H1 (cell line): Measurements from ENCODE around the gene TCF7L1. TPM values are rescaled to one million over a fixed set of nuclear protein-coding genes. Genes with fewer than 3 reads are reported as not detected.
A peak's percentile ranks its signal among the peaks of the same experiment; 100 is the strongest.

Experiments
- CTCF ChIA-PET: fragments of 300-600 bp; sonication (Branson Sonifier 250); formaldehyde crosslinking; loops from one replicate; lab custom pipeline; 2021; ENCODE audit not compliant: partially characterized antibody; lab: Charles Lee
- POLR2A ChIA-PET: fragments of 300-600 bp; sonication (Branson Sonifier 250); formaldehyde crosslinking; loops from one replicate; lab custom pipeline; 2021; ENCODE audit warnings: inconsistent platforms; ENCODE audit not compliant: partially characterized antibody; lab: Charles Lee
- DNase-seq, 2 experiments: peaks; one replicate each; pipeline versions ENCODE4 v3.0.0 to v3.0.0-alpha.2; 2010 to 2022; ENCODE audit warnings: low spot score in 2 of 2, low read depth in 1 of 2, mixed read lengths in 1 of 2
- FAIRE-seq: peaks from 2 replicates; lab custom pipeline; 2011; peaks lifted over from hg19 to GRCh38; lab: Jason Lieb, UNC
- H2AFZ ChIP-seq: 2 replicates; pipeline ENCODE4 v1.8.1; 2012; ENCODE audit warnings: low read length, inconsistent platforms
- H2AK5ac ChIP-seq: 2 replicates; pipeline ENCODE4 v1.6.1; 2013; ENCODE audit warnings: low read depth, low read length
- H2BK120ac ChIP-seq: replicated peaks from 2 replicates; pipeline ENCODE3; 2013; ENCODE audit warnings: low read depth, low read length, inconsistent platforms
- H2BK12ac ChIP-seq: 2 replicates; pipeline ENCODE4 v1.6.1; 2013; ENCODE audit warnings: low read depth, low read length
- H2BK15ac ChIP-seq: 2 replicates; pipeline ENCODE4 v1.6.1; 2013; ENCODE audit warnings: low read length
- H2BK20ac ChIP-seq: 2 replicates; pipeline ENCODE4 v1.6.1; 2013; ENCODE audit warnings: low read length
- H2BK5ac ChIP-seq: 2 replicates; pipeline ENCODE4 v1.6.1; 2013; ENCODE audit warnings: low read depth, low read length
- H3K14ac ChIP-seq: 2 replicates; pipeline ENCODE4 v1.6.1; 2013; ENCODE audit warnings: inconsistent platforms; ENCODE audit not compliant: insufficient read length
- H3K18ac ChIP-seq: 2 replicates; pipeline ENCODE4 v1.6.1; 2013; ENCODE audit warnings: low read length; ENCODE audit errors: extremely low read depth
- H3K23ac ChIP-seq: 2 replicates; pipeline ENCODE4 v1.6.1; 2013; ENCODE audit warnings: inconsistent platforms; ENCODE audit not compliant: insufficient read length
- H3K23me2 ChIP-seq: 2 replicates; pipeline ENCODE4 v1.6.1; 2013; ENCODE audit warnings: low read depth, low read length
- H3K27ac ChIP-seq: 2 replicates; pipeline ENCODE4 v1.6.1; 2011; ENCODE audit warnings: low read depth, low read length, inconsistent platforms
- H3K27me3 ChIP-seq, 4 experiments: replicated peaks in 1 of 4; 1 replicate in 1 of 4; 2 replicates in 3 of 4; pipeline versions ENCODE4 v1.6.1 to v1.8.1; 2011 to 2013; ENCODE audit warnings: low read length in 3 of 4, mild to moderate bottlenecking in 3 of 4, inconsistent platforms in 2 of 4, mixed read lengths in 2 of 4, moderate library complexity in 1 of 4; ENCODE audit not compliant: control insufficient read depth in 3 of 4, insufficient read depth in 3 of 4; ENCODE audit errors: extremely low read depth in 1 of 4
- H3K36me3 ChIP-seq, 4 experiments: 2 replicates each; pipeline versions ENCODE4 v1.6.1 to v1.8.1; 2011 to 2013; ENCODE audit warnings: mild to moderate bottlenecking in 4 of 4, low read length in 3 of 4, moderate library complexity in 2 of 4, control low read depth in 1 of 4, inconsistent platforms in 1 of 4; ENCODE audit not compliant: insufficient read depth in 4 of 4, control insufficient read depth in 2 of 4
- H3K4ac ChIP-seq: replicated peaks from 2 replicates; pipeline ENCODE3; 2013; ENCODE audit warnings: low read length, low read depth, mixed read lengths, inconsistent platforms; ENCODE audit not compliant: insufficient read length
- H3K4me1 ChIP-seq, 4 experiments: replicated peaks in 1 of 4; 1 replicate in 1 of 4; 2 replicates in 3 of 4; pipeline versions ENCODE4 v1.6.1 to v1.8.1; 2011 to 2013; ENCODE audit warnings: low read length in 3 of 4, inconsistent platforms in 2 of 4, mixed read lengths in 1 of 4; ENCODE audit not compliant: insufficient read depth in 4 of 4, control insufficient read depth in 3 of 4
- H3K4me2 ChIP-seq, 2 experiments: 2 replicates each; pipeline versions ENCODE4 v1.6.1 to v1.8.1; 2011 to 2013; ENCODE audit warnings: low read depth in 2 of 2, low read length in 2 of 2, control low read depth in 1 of 2, inconsistent platforms in 1 of 2, mild to moderate bottlenecking in 1 of 2; ENCODE audit not compliant: insufficient read depth in 1 of 2
- H3K4me3 ChIP-seq, 4 experiments: fragments of 200-600, 300-600 bp in 1 of 4; sonication (generic), shearing (Covaris generic), sonication (Bioruptor Twin) in 1 of 4; 2 replicates each; pipeline versions ENCODE4 v1.5.1 to v1.8.1; 2011 to 2016; ENCODE audit warnings: low read length in 4 of 4, low read depth in 3 of 4, control low read depth in 2 of 4, inconsistent platforms in 2 of 4, mild to moderate bottlenecking in 2 of 4, mixed read lengths in 1 of 4, moderate library complexity in 1 of 4; ENCODE audit not compliant: insufficient read depth in 2 of 4; ENCODE audit errors: extremely low read depth in 1 of 4
- H3K56ac ChIP-seq: replicated peaks from 2 replicates; pipeline ENCODE3; 2013; ENCODE audit warnings: low read depth, mild to moderate bottlenecking, mixed read lengths, low read length, inconsistent platforms; ENCODE audit not compliant: insufficient read length
- H3K79me1 ChIP-seq: 2 replicates; pipeline ENCODE4 v1.6.1; 2013; ENCODE audit warnings: low read depth, low read length, control low read depth
- H3K79me2 ChIP-seq, 2 experiments: 2 replicates each; pipeline versions ENCODE4 v1.6.1 to v1.8.1; 2012 to 2013; ENCODE audit warnings: low read length in 2 of 2, mild to moderate bottlenecking in 2 of 2, inconsistent platforms in 1 of 2; ENCODE audit not compliant: insufficient read depth in 2 of 2, control insufficient read depth in 1 of 2
- H3K9ac ChIP-seq, 4 experiments: replicated peaks in 1 of 4; 1 replicate in 1 of 4; 2 replicates in 3 of 4; pipeline versions ENCODE4 v1.6.1 to v1.8.1; 2011 to 2013; ENCODE audit warnings: low read depth in 3 of 4, low read length in 3 of 4, control low read depth in 2 of 4, mild to moderate bottlenecking in 2 of 4, moderate library complexity in 2 of 4, inconsistent platforms in 1 of 4; ENCODE audit errors: extremely low read depth in 1 of 4
- H3K9me3 ChIP-seq, 2 experiments: 2 replicates each; pipeline versions ENCODE4 v1.6.1 to v1.8.1; 2012 to 2013; ENCODE audit warnings: mild to moderate bottlenecking in 2 of 2, moderate library complexity in 2 of 2, control low read depth in 1 of 2, inconsistent platforms in 1 of 2, low read depth in 1 of 2, low read length in 1 of 2, mixed read lengths in 1 of 2; ENCODE audit not compliant: insufficient read depth in 2 of 2
- H4K20me1 ChIP-seq, 2 experiments: replicated peaks in 1 of 2; 2 replicates each; pipeline versions ENCODE3 to v1.8.1; 2011 to 2013; ENCODE audit warnings: inconsistent platforms in 2 of 2, low read length in 2 of 2, mild to moderate bottlenecking in 1 of 2; ENCODE audit not compliant: insufficient read depth in 2 of 2, control insufficient read depth in 1 of 2
- H4K5ac ChIP-seq: 2 replicates; pipeline ENCODE4 v1.6.1; 2013; ENCODE audit warnings: low read length, low read depth, mixed read lengths, inconsistent platforms; ENCODE audit not compliant: insufficient read length
- H4K8ac ChIP-seq: 2 replicates; pipeline ENCODE4 v1.8.0; 2013; ENCODE audit warnings: mild to moderate bottlenecking, moderate library complexity, low read length, inconsistent platforms; ENCODE audit not compliant: insufficient read depth; ENCODE audit errors: extremely low read depth
- H4K91ac ChIP-seq: replicated peaks from 2 replicates; pipeline ENCODE3; 2013; ENCODE audit warnings: low read length, mixed read lengths, inconsistent platforms; ENCODE audit not compliant: insufficient read length
- HDAC2 ChIP-seq, 2 experiments: fragments of 300-600 bp in 1 of 2; sonication (generic) in 1 of 2; IDR thresholded peaks; 2 replicates each; pipeline ENCODE4 v1.6.1; 2011 to 2012; ENCODE audit warnings: low read depth in 2 of 2, low read length in 2 of 2, mild to moderate bottlenecking in 2 of 2, moderate library complexity in 2 of 2, borderline replicate concordance in 1 of 2, inconsistent platforms in 1 of 2
- WGBS, 2 experiments: shearing (Covaris generic) in 1 of 2; methylation state at CpG; one replicate each; pipeline versions ENCODE4 v1.1.6 to v1.1.7; 2013 to 2015; ENCODE audit warnings: low lambda C conversion rate in 2 of 2, mixed read lengths in 2 of 2, inconsistent platforms in 1 of 2, low coverage in 1 of 2, missing lambda C conversion rate in 1 of 2; ENCODE audit not compliant: insufficient replicate concordance in 2 of 2, insufficient coverage in 1 of 2, insufficient read length in 1 of 2; ENCODE audit errors: extremely low coverage in 1 of 2, missing lambda C conversion rate in 1 of 2; 5-methylcytosine and 5-hydroxymethylcytosine counted together
- polyA plus RNA-seq, 7 experiments: library from polyadenylated mRNA; depleted of rRNA in 3 of 7; stranded (reverse) in 5 of 7; unstranded in 2 of 7; fragments of >200 nt in 5 of 7; fragments of 200-250 nt in 2 of 7; gene quantifications; 1 replicate in 5 of 7; 2 replicates in 1 of 7; 4 replicates in 1 of 7; pipeline versions ENCODE4 v1.2.1 to v1.2.3, GENCODE V29; 2011 to 2013; ENCODE audit warnings: missing spikeins in 2 of 7, mixed read lengths in 2 of 7
- total RNA-seq: library from RNA; stranded (reverse); fragmentation: NEBNext Ultra II Directional; extraction: Animal tissue kit (Norgen Biotek cat#: 25700); gene quantifications from 2 replicates; pipeline ENCODE4 v1.2.1, GENCODE V29; 2021

Gene TCF7L1
- total and polyA plus RNA-seq, 2 of the 8 experiments (the other 6 are each of a cell fraction or from before 2014, with no cell fraction given), result 27.5 to 108 TPM

- no peak overlapping the region for H3K56ac ChIP-seq
- 0 out of 2 replicates have a peak overlapping the region, but pooled peaks have one; percentile 82 for H2BK20ac ChIP-seq
- H3K27me3 ChIP-seq, result no peaks in the 10 kb centered on the region
- H2BK15ac ChIP-seq, result peak overlapping the region; percentile 89; the same call in 1 of the 2 replicates
- peaks cover 0 to 64% of the 10 kb centered on the region in 2 experiments; a peak in 3 of 4 replicates for H3K79me2 ChIP-seq
- H2BK5ac ChIP-seq, result peak overlapping the region; percentile 32; the same call in 1 of the 2 replicates
- no peak overlapping the region for H3K9ac ChIP-seq
- no peak overlapping the region for H3K4ac ChIP-seq
- H4K20me1 ChIP-seq, result peaks cover 0 to 2% of the 10 kb centered on the region in 2 experiments
- no peak for TF ChIP-seq HDAC2 (IDR thresholded peaks at IDR 0.05; ENCODE audit: borderline replicate concordance in 1 of 2, low read depth in 2 of 2, low read length in 2 of 2)
- TF ChIP-seq, all 59 proteins: peak for 0
- peak overlapping the region; percentile 98; the same call in 1 of the 2 replicates for H2BK12ac ChIP-seq
- H3K36me3 ChIP-seq, result peaks cover 0 to 6% (median 1%) of the 10 kb centered on the region in 4 experiments; a peak in 2 of 8 replicates
- H3K23me2 ChIP-seq, result peaks cover 6% of the 10 kb centered on the region; the same call in 1 of the 2 replicates
- H3K4me1 ChIP-seq, result peaks cover 43 to 63% (median 51%) of the 10 kb centered on the region in 4 experiments
- peak overlapping the region; percentile 15 for H2BK120ac ChIP-seq
- ChIA-PET POLR2A (interaction anchor here (0.7 to 6.7 kb wide), 12 partner anchors 8 to 299 kb away, joined by 3 to 60 read pairs (median 5); no protein-coding TSS in a partner anchor), CTCF (interaction anchor here (0.6 to 21.9 kb wide), 16 partner anchors 12 to 506 kb away, joined by 3 to 283 read pairs (median 5); partner anchors contain the start of gene TCF7L1)
- H3K14ac ChIP-seq, result no peak overlapping the region
- H4K8ac ChIP-seq, result no peak overlapping the region
- no peak overlapping the region for H3K23ac ChIP-seq
- peaks cover 4% of the 10 kb centered on the region; the same call in 1 of the 2 replicates for H3K79me1 ChIP-seq
- peak overlapping the region; percentile 15 for H4K5ac ChIP-seq
- H3K27ac ChIP-seq, result 0 out of 2 replicates have a peak overlapping the region, but pooled peaks have one; percentile 39
- no peak overlapping the region for H3K4me3 ChIP-seq
- no peaks in the 10 kb centered on the region for H3K9me3 ChIP-seq
- peak overlapping the region in 1 of 2 experiments; percentile 74; a peak in 2 of 4 replicates for H3K4me2 ChIP-seq
- no peak overlapping the region for H2AFZ ChIP-seq
- WGBS, 2 experiments, result 84% methylated on average over 12 of the region's 12 CpGs; no CpG with 5 or more reads in 1 of the 2 experiments
- DNase-seq (no peak), FAIRE-seq (no peak)
- peak overlapping the region; percentile 95 for H2AK5ac ChIP-seq
- H4K91ac ChIP-seq, result peak overlapping the region; percentile 22
- peak overlapping the region; percentile 90; the same call in 1 of the 2 replicates for H3K18ac ChIP-seq
Observed at GRCh38 chr2:85257359-85257969, 124.3 kb downstream of the TCF7L1 start.
